IMR-90 (cell line): Measurements from ENCODE around the gene ABCC4. TPM values are rescaled to one million over a fixed set of nuclear protein-coding genes. Genes with fewer than 3 reads are reported as not detected.

Source experiments
- ATAC-seq: fragments of 200-7000 bp; cut with Tn5 transposase; 2 replicates; pipeline ENCODE4 v1.9.1; 2020; ENCODE audit warnings: low read depth, mild to moderate bottlenecking, moderate library complexity
- BruUV-seq: library from RNA; stranded (reverse); fragments of 400-500 nt; replicated peaks from 2 replicates; lab custom pipeline; 2021; lab: Mats Ljungman, UMichigan
- CTCF ChIA-PET: fragments of 300-600 bp; formaldehyde crosslinking; extraction: SDS; loops from one replicate; lab custom pipeline; 2021; ENCODE audit warnings: antibody characterized with exemption; lab: Yijun Ruan, JAX
- POLR2A ChIA-PET: fragments of 300-600 bp; sonication (Branson Sonifier 250); formaldehyde crosslinking; loops from one replicate; lab custom pipeline; 2022; ENCODE audit warnings: antibody characterized with exemption; ENCODE audit not compliant: unreplicated experiment; lab: Charles Lee
- DNase-seq: peaks from one replicate; pipeline ENCODE4 v3.0.0; 2013
- H2AFZ ChIP-seq: replicated peaks from 2 replicates; pipeline ENCODE3; 2013; ENCODE audit warnings: low read length, mild to moderate bottlenecking; ENCODE audit not compliant: poor library complexity
- H2AK5ac ChIP-seq: 2 replicates; pipeline ENCODE4 v1.6.1; 2013; ENCODE audit warnings: low read depth, low read length, inconsistent platforms
- H2AK9ac ChIP-seq: replicated peaks from 2 replicates; pipeline ENCODE3; 2013; ENCODE audit warnings: mild to moderate bottlenecking, low read depth, low read length, moderate library complexity; ENCODE audit not compliant: poor library complexity
- H2BK120ac ChIP-seq: 2 replicates; pipeline ENCODE4 v1.6.1; 2013; ENCODE audit warnings: low read depth, low read length, inconsistent platforms
- H2BK15ac ChIP-seq: 3 replicates; pipeline ENCODE4 v1.6.1; 2013; ENCODE audit warnings: low read depth, low read length, inconsistent platforms
- H2BK20ac ChIP-seq: 2 replicates; pipeline ENCODE4 v1.6.1; 2013; ENCODE audit warnings: low read depth, mild to moderate bottlenecking, inconsistent platforms, low read length, moderate library complexity
- H2BK5ac ChIP-seq: 2 replicates; pipeline ENCODE4 v1.6.1; 2013; ENCODE audit warnings: mild to moderate bottlenecking, low read depth, low read length, inconsistent platforms; ENCODE audit not compliant: poor library complexity, severe bottlenecking
- H3K14ac ChIP-seq: replicated peaks from 2 replicates; pipeline ENCODE4 v1.6.1; 2013; ENCODE audit warnings: low read depth, low read length, inconsistent platforms
- H3K18ac ChIP-seq: 2 replicates; pipeline ENCODE4 v1.6.1; 2013; ENCODE audit warnings: low read depth, low read length, control low read depth
- H3K23ac ChIP-seq: 2 replicates; pipeline ENCODE4 v1.6.1; 2013; ENCODE audit warnings: low read depth, low read length, inconsistent platforms
- H3K27ac ChIP-seq: 2 replicates; pipeline ENCODE4 v1.5.1; 2013; ENCODE audit warnings: mild to moderate bottlenecking, control low read depth, low read length; ENCODE audit not compliant: insufficient read depth
- H3K27me3 ChIP-seq: 2 replicates; pipeline ENCODE4 v1.6.1; 2013; ENCODE audit warnings: low read length; ENCODE audit not compliant: control insufficient read depth, insufficient read depth
- H3K36me3 ChIP-seq: 2 replicates; pipeline ENCODE4 v1.6.1; 2013; ENCODE audit warnings: low read length, mixed read lengths; ENCODE audit not compliant: control insufficient read depth, insufficient read depth
- H3K4ac ChIP-seq: 2 replicates; pipeline ENCODE4 v1.6.1; 2013; ENCODE audit warnings: low read depth, low read length, inconsistent platforms
- H3K4me1 ChIP-seq: 2 replicates; pipeline ENCODE4 v1.6.1; 2013; ENCODE audit warnings: low read length, mixed read lengths; ENCODE audit not compliant: control insufficient read depth, insufficient read depth
- H3K4me2 ChIP-seq: 2 replicates; pipeline ENCODE4 v1.6.1; 2013; ENCODE audit warnings: low read depth, mild to moderate bottlenecking, control low read depth, low read length, moderate library complexity
- H3K4me3 ChIP-seq: 2 replicates; pipeline ENCODE4 v1.5.1; 2013; ENCODE audit warnings: low read depth, mild to moderate bottlenecking, control low read depth, low read length, moderate library complexity; ENCODE audit not compliant: insufficient read depth
- H3K56ac ChIP-seq: 2 replicates; pipeline ENCODE4 v1.6.1; 2013; ENCODE audit warnings: low read length, inconsistent platforms; ENCODE audit not compliant: insufficient read depth; ENCODE audit errors: extremely low read depth
- H3K79me1 ChIP-seq, 2 experiments: 2 replicates each; pipeline ENCODE4 v1.6.1; 2013; ENCODE audit warnings: low read length in 2 of 2, inconsistent platforms in 1 of 2, low read depth in 1 of 2
- H3K9ac ChIP-seq: 2 replicates; pipeline ENCODE4 v1.6.1; 2013; ENCODE audit warnings: low read depth, low read length, control low read depth
- H3K9me1 ChIP-seq: 2 replicates; pipeline ENCODE4 v1.6.1; 2013; ENCODE audit warnings: low read length, inconsistent platforms; ENCODE audit not compliant: insufficient read depth
- H3K9me3 ChIP-seq: 2 replicates; pipeline ENCODE4 v1.6.1; 2013; ENCODE audit warnings: low read length; ENCODE audit not compliant: control insufficient read depth, insufficient read depth
- H4K20me1 ChIP-seq: 2 replicates; pipeline ENCODE4 v1.6.1; 2013; ENCODE audit warnings: low read length, inconsistent platforms; ENCODE audit not compliant: insufficient read depth
- H4K5ac ChIP-seq: 2 replicates; pipeline ENCODE4 v1.6.1; 2013; ENCODE audit warnings: mild to moderate bottlenecking, low read depth, low read length, control low read depth
- H4K8ac ChIP-seq, 2 experiments: 2 replicates each; pipeline ENCODE4 v1.6.1; 2013; ENCODE audit warnings: low read depth in 2 of 2, low read length in 2 of 2, control low read depth in 1 of 2, inconsistent platforms in 1 of 2
- H4K91ac ChIP-seq: 2 replicates; pipeline ENCODE4 v1.6.1; 2013; ENCODE audit warnings: low read depth, low read length, inconsistent platforms; ENCODE audit not compliant: insufficient read depth
- BHLHE40 ChIP-seq: fragments of 150-350 bp; IDR thresholded peaks from 2 replicates; pipeline ENCODE4 v1.6.1; 2016; ENCODE audit warnings: mild to moderate bottlenecking, low read depth, low read length
- CHD1 ChIP-seq: IDR thresholded peaks from 2 replicates; pipeline ENCODE4 v1.6.1; 2012; ENCODE audit warnings: low read depth, low read length, improper control_type of control experiment
- MAFK ChIP-seq: IDR thresholded peaks from 2 replicates; pipeline ENCODE4 v1.6.1; 2012; ENCODE audit warnings: low read depth, low read length, improper control_type of control experiment
- MAZ ChIP-seq: IDR thresholded peaks from 2 replicates; pipeline ENCODE4 v1.6.1; 2012; ENCODE audit warnings: low read depth, mild to moderate bottlenecking, low read length, improper control_type of control experiment, moderate library complexity, borderline replicate concordance
- MXI1 ChIP-seq: IDR thresholded peaks from 2 replicates; pipeline ENCODE4 v1.6.1; 2012; ENCODE audit warnings: low read depth, mild to moderate bottlenecking, low read length, moderate library complexity, borderline replicate concordance
- NFE2L2 ChIP-seq: fragments of 150-350 bp; IDR thresholded peaks from 2 replicates; pipeline ENCODE4 v1.6.1; 2016; ENCODE audit warnings: low read depth, mild to moderate bottlenecking, low read length
- RAD21 ChIP-seq: IDR thresholded peaks from 2 replicates; pipeline ENCODE4 v1.6.1; 2012; ENCODE audit warnings: low read length, improper control_type of control experiment
- SMC3 ChIP-seq: fragments of 150-350 bp; IDR thresholded peaks from 2 replicates; pipeline ENCODE4 v1.6.1; 2016; ENCODE audit warnings: low read depth, mild to moderate bottlenecking, antibody characterized with exemption, low read length, moderate library complexity
- WGBS, 2 experiments: methylation state at CpG; one replicate each; pipeline versions ENCODE4 v1.1.5 to v1.1.7; 2013; ENCODE audit warnings: missing lambda C conversion rate in 2 of 2; ENCODE audit not compliant: insufficient read length in 1 of 2; ENCODE audit errors: extremely low coverage in 2 of 2; 5-methylcytosine and 5-hydroxymethylcytosine counted together
- dilution Hi-C: fragments of 300-500 bp; cut with HindIII; formaldehyde crosslinking; loops from one replicate; pipeline ENCODE4 v1.14.3; 2018; ENCODE audit warnings: low sequenced_read_pairs; ENCODE audit not compliant: unreplicated experiment
- in situ Hi-C: fragments of 300-500 bp; cut with MboI; formaldehyde crosslinking; loops from 3 replicates; pipeline ENCODE4 v1.14.3; 2019; ENCODE audit warnings: low sequenced_read_pairs, inconsistent platforms, mixed read lengths
- intact Hi-C: fragments of 100-400 bp; cut with micrococcal nuclease; formaldehyde crosslinking; loops from 2 replicates; pipeline ENCODE4 v1.10.0; 2022
- polyA plus RNA-seq, 3 experiments: library from polyadenylated mRNA; depleted of rRNA; stranded (reverse); fragments of >200 nt; gene quantifications; 2 replicates each; pipeline ENCODE4 v1.2.3, GENCODE V29; 2012; ENCODE audit warnings: low replicate concordance in 1 of 3
- total RNA-seq: library from RNA; depleted of rRNA; stranded (reverse); fragments of >200 nt; gene quantifications from 2 replicates; pipeline ENCODE4 v1.2.3, GENCODE V29; 2012
- TF ChIP-seq, protein P1 (sequence below): conservative IDR thresholded peaks from 2 replicates; pipeline ENCODE4 v1.5.1; 2012; ENCODE audit warnings: mild to moderate bottlenecking, low read depth, low read length, improper control_type of control experiment

ABCC4 gene
- total and polyA plus RNA-seq, 2 of the 4 experiments (the other 2 are of a cell fraction) = 16.6 to 41.4 TPM

DNA sequence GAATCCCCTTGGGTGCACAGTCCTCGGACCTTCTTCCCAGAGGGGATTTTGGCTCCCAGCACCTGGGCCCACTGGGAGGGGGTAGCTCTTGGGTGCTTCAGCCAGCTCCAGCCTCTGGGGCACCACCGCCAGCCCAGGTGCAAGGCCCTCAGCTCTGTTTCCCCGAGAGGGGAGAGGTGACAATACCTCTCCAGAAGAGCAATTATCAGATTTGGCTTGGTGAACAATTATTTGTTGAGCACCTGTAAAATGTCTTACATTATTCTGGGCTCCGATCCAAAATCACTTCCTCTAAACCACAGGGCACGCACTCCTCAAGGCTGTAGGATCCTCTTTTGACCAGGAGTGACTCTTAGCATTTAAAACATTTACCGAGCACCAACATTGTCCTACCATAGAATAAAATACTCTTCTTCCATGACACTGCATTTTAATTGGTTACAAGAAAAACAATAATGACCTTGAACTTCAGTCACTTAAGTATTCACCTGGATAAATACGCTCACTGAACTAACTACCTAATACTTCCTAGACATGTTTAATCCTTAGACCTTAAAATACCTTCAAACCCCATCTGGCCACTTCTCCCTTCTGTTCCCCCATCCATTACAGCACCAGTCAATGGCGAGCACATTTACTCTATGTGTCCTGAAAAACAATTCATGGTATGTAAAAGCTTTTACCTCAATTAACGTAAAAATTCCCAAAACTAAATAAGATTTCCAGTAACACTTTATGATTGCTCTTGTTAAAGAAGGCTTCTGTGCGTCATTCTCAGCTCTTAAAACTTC lies 54.8 kb downstream of the ABCC4 start:
- no peak overlapping the region for H2BK5ac ChIP-seq
- H3K23ac ChIP-seq = no peak overlapping the region
- ChIA-PET POLR2A (no interaction called here), CTCF (no interaction called here)
- H3K4me1 ChIP-seq = peaks cover 7% of the 10 kb centered on the region; the same call in 1 of the 2 replicates
- H3K14ac ChIP-seq = no peak overlapping the region
- ATAC-seq (no peak), DNase-seq (no peak)
- no peak overlapping the region for H3K4me2 ChIP-seq
- H3K4ac ChIP-seq = no peak overlapping the region
- no peak overlapping the region for H4K8ac ChIP-seq
- WGBS, 2 experiments = 100% methylated on average over 2 of the region's 10 CpGs; no CpG with 5 or more reads in 1 of the 2 experiments
- no peak overlapping the region for H2AK9ac ChIP-seq
- dilution Hi-C loops (no loop called here), in situ Hi-C loops (no loop called here), intact Hi-C loops (no loop called here)
- no peak for TF ChIP-seq CHD1
- no peak for TF ChIP-seq MXI1
- TF ChIP-seq, protein P1, sequence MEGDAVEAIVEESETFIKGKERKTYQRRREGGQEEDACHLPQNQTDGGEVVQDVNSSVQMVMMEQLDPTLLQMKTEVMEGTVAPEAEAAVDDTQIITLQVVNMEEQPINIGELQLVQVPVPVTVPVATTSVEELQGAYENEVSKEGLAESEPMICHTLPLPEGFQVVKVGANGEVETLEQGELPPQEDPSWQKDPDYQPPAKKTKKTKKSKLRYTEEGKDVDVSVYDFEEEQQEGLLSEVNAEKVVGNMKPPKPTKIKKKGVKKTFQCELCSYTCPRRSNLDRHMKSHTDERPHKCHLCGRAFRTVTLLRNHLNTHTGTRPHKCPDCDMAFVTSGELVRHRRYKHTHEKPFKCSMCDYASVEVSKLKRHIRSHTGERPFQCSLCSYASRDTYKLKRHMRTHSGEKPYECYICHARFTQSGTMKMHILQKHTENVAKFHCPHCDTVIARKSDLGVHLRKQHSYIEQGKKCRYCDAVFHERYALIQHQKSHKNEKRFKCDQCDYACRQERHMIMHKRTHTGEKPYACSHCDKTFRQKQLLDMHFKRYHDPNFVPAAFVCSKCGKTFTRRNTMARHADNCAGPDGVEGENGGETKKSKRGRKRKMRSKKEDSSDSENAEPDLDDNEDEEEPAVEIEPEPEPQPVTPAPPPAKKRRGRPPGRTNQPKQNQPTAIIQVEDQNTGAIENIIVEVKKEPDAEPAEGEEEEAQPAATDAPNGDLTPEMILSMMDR = no peak
- no peak for TF ChIP-seq MAFK
- TF ChIP-seq BHLHE40 = no peak
- TF ChIP-seq MAZ = no peak
- TF ChIP-seq RAD21 = no peak
- TF ChIP-seq NFE2L2 = no peak
- TF ChIP-seq SMC3 = no peak
- H3K27ac ChIP-seq = no peak overlapping the region
- no peak overlapping the region for H2BK120ac ChIP-seq
- no peak overlapping the region for H4K5ac ChIP-seq
- no peak overlapping the region for H3K9ac ChIP-seq
- no peak overlapping the region for H4K91ac ChIP-seq
- no peak overlapping the region for H2BK20ac ChIP-seq
- no TSS peak for BruUV-seq
- H2AK5ac ChIP-seq = no peak overlapping the region
- no peak overlapping the region for H2BK15ac ChIP-seq
- peaks cover 5% of the 10 kb centered on the region; the same call in 1 of the 2 replicates for H4K20me1 ChIP-seq
- H3K36me3 ChIP-seq = peaks cover 39% of the 10 kb centered on the region
- peaks cover 37 to 90% of the 10 kb centered on the region in 2 experiments for H3K79me1 ChIP-seq
- no peak overlapping the region for H2AFZ ChIP-seq
- peaks cover 33% of the 10 kb centered on the region for H3K9me1 ChIP-seq
- H3K18ac ChIP-seq = no peak overlapping the region
- no peaks in the 10 kb centered on the region for H3K27me3 ChIP-seq
- H3K9me3 ChIP-seq = no peaks in the 10 kb centered on the region
- H3K4me3 ChIP-seq = no peak overlapping the region
- H3K56ac ChIP-seq = no peak overlapping the region
